GM10266 (cell line): ENCODE results near the gene KRT24.

Experiments
- DNase-seq: peaks from one replicate; pipeline ENCODE4 v3.0.0; 2012; ENCODE audit errors: extremely low spot score
- TF ChIP-seq, protein P1 (sequence below): IDR thresholded peaks from 2 replicates; pipeline ENCODE4 v1.5.1; 2012; ENCODE audit warnings: mild to moderate bottlenecking, low read depth; ENCODE audit not compliant: control insufficient read depth, insufficient read depth; ENCODE audit errors: missing control alignments

The KRT24 gene

DNA sequence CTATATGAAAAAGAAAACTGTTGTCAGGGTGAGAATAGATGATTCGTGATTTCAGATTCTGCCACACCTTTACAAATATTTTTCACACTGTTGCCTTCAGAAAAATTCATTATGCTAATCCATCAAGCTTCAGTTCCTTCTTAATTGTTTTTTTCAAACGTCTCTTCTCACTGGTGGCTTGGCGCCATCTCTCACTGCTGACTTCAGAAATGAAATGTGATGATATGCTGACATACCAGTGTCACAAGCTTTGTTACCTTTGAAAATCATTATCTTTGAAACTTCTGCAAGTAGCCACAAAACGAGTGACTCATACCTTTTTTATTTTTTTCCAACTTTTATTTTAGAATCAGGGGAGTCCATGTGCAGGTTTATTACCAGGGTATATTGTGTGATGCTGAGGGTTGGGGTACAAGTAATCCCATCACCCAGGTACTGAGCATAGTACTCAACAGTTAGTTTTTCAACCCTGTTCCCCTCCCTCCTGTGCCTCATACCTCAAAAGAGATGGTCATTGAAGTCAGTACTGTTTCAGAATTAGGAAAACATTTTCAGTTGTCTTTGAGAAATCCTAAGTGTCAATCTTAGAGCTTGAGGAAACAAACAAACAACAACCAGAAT is 24.5 kb downstream of the KRT24 start:
- TF ChIP-seq, protein P1, sequence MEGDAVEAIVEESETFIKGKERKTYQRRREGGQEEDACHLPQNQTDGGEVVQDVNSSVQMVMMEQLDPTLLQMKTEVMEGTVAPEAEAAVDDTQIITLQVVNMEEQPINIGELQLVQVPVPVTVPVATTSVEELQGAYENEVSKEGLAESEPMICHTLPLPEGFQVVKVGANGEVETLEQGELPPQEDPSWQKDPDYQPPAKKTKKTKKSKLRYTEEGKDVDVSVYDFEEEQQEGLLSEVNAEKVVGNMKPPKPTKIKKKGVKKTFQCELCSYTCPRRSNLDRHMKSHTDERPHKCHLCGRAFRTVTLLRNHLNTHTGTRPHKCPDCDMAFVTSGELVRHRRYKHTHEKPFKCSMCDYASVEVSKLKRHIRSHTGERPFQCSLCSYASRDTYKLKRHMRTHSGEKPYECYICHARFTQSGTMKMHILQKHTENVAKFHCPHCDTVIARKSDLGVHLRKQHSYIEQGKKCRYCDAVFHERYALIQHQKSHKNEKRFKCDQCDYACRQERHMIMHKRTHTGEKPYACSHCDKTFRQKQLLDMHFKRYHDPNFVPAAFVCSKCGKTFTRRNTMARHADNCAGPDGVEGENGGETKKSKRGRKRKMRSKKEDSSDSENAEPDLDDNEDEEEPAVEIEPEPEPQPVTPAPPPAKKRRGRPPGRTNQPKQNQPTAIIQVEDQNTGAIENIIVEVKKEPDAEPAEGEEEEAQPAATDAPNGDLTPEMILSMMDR: no peak
- DNase-seq: no peak

DNA sequence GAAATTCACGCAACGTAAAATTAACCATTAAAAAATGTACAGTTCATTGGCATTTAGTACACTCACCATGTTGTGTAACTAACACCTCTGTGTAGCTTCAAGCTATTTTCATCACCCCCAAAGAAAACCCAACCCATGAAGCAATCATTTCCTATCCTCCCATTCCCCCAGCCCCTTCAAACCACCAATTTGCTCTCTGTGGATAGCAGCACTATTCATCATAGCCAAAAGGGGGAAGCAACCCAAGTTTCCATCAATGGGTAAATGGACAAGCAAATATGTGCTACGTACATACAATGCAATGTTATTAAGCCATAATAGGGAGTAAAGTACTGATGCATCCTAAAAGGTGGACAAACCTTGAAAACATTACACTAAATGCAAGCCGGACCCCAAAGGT is 27.6 kb downstream of the KRT24 start:
- TF ChIP-seq, protein P1: no peak
- no peak for DNase-seq

DNA sequence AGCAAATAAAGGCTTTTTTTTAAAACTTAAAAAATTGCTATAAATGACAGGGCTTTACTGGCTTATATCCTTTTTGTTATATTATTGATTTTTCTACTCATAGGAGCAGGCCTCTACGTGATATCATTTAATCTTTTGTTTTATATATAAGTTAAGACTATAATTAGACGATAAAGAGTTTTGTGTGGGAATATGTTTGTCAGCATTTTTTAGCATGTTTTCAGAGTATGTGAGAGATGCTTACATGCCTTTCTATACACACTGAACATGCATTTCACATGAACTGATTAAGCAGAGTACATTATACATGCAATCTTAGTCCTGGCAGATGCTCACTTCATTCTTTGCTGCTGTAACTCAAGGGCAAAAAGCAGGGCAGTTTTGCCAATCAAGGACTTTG is 30.9 kb downstream of the KRT24 start:
- TF ChIP-seq, protein P1: no peak
- no peak for DNase-seq

DNA sequence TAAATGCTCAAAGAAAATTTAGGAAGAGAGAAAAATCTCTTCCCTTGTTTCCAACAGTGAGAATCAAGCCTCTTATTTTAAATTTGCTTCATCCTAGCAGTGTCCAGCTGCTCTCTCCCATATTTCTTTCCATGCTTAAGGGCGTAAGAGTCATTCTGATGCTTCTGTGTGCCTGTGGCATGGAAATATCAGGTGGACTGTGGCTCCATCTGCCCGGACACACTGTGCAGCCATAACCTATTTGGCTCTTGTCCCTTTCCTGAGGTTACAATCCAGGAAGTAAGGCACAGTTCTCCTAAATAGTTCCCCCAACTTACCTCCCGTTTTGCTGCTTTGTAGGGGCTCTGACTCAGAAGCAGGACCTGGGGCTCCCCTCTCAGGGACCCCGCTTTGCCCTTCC is 32.3 kb downstream of the KRT24 start:
- no peak for DNase-seq
- TF ChIP-seq, protein P1: no peak

DNA sequence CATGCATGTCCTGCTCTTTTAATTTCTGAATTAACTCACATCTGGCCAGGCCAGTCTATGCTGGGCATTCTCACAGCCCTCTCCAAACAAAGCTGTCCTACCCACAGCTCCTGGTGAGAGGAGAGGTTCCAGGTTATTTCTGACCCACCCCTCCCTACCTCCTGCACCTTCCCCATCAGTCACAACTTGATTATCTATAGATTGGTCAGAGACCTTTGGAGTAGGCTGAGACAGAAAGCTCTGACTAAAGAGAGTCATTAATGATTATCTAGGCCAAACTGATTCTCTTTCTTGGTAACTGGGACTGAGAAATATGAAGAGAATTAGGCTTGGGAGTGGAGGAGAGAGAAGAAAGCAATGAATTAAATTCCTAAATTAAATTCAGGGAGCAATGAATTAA is 37.2 kb downstream of the KRT24 start:
- DNase-seq: no peak

DNA sequence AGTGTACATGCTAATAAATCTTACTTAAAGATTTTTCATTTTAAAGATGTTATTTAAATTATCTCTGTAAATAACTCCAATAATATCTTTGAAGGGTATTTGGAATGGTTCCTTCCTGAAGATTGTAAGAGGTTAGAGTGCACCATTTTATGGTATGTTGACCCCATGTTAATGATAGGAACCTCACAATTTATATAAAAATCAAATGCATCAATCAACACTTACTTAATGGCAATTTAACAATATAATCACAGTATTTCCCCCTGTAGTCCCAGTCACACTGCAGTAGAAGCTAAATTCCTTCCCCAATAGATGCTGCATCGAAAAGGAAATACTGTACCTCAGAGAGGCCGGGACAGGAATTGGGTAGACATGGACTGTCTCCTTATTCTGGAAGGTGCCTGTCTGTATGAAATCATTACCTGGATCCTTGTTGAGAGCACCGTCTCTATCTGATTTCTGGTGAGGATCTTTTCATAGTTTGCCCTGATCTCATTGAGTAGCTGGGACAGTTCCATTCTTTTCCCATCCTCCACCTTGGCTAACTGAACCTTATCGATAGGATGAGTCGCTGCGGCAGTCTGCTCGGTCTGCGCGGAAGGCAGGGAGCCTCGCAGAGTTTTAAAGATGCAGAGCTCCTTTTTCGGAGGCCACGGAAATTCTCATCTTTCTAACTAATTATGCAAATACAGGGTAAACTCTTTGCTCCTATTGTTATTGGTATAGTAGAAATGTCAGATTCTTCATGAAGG is 38.8 kb downstream of the KRT24 start, which contains the start of gene KRT222:
Gene KRT222, minus strand, starts transcription at position 596 of the 752 bp plus-strand sequence. Its CDS starts 78 bp downstream, at position 518.
- DNase-seq: no peak
- TF ChIP-seq, protein P1: no peak

More for the DNA sequence above, 37.2 kb downstream of the KRT24 start:
- TF ChIP-seq, protein P1: no peak

DNA sequence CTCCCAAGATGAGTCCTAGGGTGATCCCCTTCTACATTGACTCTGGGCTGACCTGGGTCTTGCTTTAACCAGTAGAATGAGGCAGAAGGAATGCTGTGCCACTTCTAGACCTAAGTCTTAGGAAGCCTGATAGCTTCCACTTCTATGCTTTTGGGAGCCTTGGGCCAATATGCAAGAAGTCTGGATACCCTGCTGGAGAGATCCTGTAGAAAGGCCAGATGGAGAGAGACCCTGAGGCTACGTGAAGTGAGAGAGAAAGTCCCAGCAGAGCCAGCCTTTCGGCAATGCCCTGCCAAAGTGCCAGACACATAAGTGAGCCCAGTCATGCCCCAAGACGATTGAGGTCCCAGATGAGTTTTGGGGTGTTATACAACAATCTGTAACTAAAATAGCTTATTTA is 40.3 kb downstream of the KRT24 start:
- TF ChIP-seq, protein P1: no peak
- DNase-seq: no peak
